ENCODE measurements around the gene AOAH.

- TF ChIP-seq SMAD1 (IDR thresholded peaks at IDR 0.05; ENCODE audit: low read depth, low read length, partially characterized antibody) (no peak), ZNF146 (CRISPR knock-in tag; IDR thresholded peaks at IDR 0.05; ENCODE audit: unreplicated experiment) (no peak), CTCF (IDR thresholded peaks at IDR 0.05 in 2 of 3, conservative IDR thresholded peaks at IDR 0.05 in 1 of 3; ENCODE audit: insufficient read depth in 2 of 3, low read depth in 1 of 3, low read length in 3 of 3) (no peak), REST (IDR thresholded peaks at IDR 0.05; ENCODE audit: borderline replicate concordance) (no peak), REST (CRISPR knock-in tag; IDR thresholded peaks at IDR 0.05; ENCODE audit: low read depth) (no peak), JUND (IDR thresholded peaks at IDR 0.05; ENCODE audit: borderline replicate concordance, low read depth, low read length) (no peak), JUND (tag; IDR thresholded peaks at IDR 0.05; ENCODE audit: borderline replicate concordance, low read depth, low read length) (no peak), KLF1 (tag; IDR thresholded peaks at IDR 0.05) (no peak), SIN3B (IDR thresholded peaks at IDR 0.05; ENCODE audit: low read depth) (no peak), EZH2 (IDR thresholded peaks at IDR 0.05; ENCODE audit: borderline replicate concordance, low read depth, low read length) (no peak), FOXK1 (CRISPR knock-in tag; IDR thresholded peaks at IDR 0.05; ENCODE audit: borderline replicate concordance) (no peak), TCF3 (CRISPR knock-in tag; IDR thresholded peaks at IDR 0.05) (no peak), NR3C1 (CRISPR knock-in tag; IDR thresholded peaks at IDR 0.05) (no peak), ZNF263 (CRISPR knock-in tag; IDR thresholded peaks at IDR 0.05; ENCODE audit: borderline replicate concordance) (no peak), ZNF780A (CRISPR knock-in tag; IDR thresholded peaks at IDR 0.05) (no peak)
These were observed 217.5 kb downstream of the AOAH start for GRCh38 chr7:36506820-36507219.
